ENCODE results near the gene FOXP1.

The FOXP1 gene

DNA sequence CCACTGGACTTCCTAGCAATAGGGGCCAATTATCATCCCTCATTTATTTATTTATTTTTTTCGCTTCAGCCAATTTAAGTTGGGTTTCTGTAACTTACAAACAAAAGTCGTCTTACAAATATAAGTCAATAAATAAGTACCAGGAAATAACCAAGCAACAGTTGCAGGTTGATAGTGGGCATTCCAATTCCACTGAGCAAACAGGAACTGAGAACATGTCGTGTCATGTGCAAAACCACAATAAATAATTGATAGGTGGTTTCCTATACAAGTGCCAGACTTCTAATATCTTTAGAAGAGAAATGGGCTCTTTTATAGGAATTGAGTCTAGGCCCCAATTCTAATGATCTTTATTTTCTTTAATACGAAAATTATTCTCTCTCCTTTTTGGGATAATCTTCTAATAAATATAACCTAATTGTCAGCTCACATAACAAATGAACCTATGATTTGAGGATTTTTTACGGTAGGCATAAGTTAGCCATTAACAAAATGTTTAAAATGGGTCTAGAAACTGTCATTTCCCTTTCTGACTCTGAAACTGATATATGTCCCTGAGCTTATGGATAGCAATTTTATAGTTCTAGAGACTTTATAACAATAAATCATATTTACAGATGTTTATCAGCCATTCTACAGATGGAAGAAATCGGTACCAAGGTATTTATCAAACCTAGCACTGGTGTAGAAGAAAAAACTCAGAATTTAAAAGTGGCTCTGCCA lies 571.8 kb downstream of the FOXP1 start:
- DNase-seq: no peak

DNA sequence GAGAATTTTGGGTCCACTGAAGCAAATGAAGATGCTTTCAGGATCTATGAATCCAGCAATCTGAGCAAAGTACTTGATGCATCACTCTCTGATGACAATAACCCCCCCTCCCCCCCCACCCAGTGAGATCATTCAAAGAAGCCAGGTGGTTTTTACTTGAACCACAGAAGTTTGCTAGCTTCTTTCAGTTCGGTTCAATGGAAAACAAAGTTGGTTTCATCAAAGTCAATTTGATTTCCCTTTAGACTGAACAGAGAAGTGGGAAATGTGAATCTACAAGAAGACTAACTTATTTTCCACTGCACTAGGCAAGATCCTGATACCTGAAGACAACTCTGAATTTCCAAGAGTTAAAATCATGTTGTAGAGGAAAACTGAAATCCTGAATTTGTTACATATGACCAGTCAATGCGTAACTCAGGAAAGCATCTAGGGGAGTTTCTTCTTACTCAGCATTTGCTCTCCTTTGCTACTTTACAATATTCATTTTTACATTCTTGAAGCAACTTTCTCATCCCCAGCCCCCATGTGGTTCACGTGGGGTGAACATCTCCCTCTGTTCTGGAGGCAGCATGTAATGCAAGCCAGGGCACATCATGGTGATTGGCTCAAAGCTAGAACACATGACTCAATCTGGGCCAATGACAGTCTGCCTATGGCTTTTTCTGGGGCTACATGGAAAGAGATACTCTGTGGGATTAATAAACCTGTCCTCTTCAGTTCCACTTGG lies 572.6 kb downstream of the FOXP1 start:
- DNase-seq: no peak

DNA sequence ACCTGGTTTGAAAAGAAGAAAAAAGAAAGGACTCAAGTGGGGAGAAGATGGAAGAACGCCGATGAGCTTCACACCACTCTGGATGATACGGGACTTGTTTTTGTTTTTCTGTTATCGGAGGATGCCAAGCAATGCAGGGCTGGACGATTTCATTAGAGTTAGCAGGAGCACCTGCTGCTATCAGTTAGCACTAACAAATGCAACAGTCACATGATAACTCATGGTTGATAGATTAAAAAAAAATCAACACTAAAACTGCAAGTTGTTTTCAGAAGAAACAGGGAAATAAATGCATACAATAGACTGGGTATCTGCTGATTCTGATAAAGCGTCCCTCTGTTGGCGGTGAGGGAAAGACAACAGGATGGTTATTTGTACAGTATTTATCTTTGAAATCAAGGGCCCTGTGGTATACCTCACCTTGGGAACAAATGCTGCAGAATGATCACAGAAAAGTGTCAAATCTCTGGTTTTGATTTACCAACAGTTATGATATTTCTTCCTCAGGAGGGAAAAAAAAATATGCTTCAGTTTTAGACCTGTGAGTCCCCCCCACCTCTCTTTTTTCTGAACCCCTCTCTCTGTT lies 575.1 kb downstream of the FOXP1 start:
- no peak for DNase-seq

DNA sequence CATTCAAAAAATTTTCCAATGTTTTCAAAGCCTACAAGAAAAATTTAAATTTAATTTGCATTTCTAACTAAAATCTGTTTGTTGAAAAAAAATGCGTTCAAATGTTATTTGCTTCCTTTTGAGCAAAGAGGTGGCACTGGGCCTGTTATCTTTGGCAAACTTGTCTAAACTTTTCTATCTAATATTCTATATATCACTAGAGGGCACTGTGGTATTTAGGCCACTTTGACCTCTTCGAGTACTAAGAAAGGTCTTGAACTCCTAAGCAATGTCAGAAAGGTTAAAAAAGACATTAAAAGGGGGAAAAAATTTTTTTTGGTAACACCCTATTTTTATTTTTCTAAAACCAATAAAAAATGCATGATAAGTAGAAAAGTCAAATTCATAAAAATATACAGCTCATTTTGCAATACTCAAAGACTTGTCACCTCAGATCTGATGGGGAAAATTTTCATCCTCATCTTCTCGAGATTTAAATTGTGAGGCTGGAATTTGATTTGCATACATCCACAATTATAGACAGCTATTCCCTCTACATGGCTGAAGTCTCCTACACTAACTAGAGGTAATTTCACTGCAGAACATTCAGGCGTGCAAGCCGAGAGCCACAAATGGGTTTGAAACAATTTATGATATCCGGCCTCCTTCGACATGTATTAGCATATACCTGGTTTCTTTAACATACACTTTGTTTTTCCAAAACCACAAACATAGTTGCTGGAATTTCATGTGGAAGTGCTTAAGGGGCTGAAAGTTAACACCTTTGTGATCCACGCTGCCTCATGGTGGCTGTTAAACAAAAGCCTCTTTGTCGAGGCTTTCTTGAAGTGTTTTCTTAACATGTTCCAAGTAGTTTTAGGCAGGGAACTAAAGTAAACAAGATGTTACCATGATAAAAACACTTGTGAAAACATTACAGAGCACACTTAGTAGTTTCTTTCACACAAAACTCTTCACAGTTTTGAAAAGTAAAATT lies 576.4 kb downstream of the FOXP1 start:
- DNase-seq: peak; percentile 90

DNA sequence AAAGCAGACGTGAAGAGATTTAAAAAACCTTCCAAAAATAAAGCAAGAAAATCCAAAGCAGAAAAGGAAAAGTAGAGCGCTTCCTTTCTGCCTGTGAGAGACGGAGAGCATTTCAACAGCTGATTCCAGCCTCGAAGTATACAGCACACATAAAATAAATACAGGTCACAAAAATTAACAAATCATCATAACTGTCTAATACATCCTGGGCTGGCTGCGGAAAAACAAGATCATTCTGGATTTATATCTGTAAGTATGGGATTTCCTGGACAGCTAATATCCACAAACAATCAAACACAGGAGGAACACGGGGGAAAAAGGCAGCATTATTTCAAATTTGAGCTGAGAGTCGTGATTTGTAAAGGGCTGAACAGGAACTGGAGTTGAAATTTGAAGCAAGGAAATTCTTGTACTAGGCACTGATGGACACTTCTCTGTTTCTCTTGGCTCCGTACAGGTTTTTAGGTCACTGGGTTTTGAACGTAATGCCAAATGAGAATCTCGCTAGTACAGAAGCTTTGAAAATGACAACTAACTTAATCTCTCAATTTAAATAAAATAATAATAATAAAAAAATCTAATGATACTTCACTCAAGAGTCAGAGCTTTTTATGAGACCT lies 577.7 kb downstream of the FOXP1 start:
- no peak for DNase-seq

DNA sequence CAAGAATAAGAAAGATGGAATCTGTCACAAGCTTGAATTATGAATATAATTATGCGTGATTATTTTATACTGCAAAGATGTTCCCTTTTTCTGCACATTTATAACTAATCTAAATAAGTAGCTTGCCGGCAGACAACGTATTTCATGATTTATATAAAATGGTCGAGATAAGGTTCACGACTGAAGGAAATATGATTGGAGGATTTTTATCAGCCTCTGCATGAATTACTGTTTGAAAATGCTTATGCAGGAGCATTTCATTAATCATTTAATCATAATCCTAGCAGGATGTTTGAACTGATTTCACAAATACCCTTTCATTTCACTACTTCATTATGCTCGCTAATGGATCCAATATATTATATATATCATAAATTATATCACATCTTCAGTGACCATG lies 580.0 kb downstream of the FOXP1 start:
- no peak for DNase-seq

DNA sequence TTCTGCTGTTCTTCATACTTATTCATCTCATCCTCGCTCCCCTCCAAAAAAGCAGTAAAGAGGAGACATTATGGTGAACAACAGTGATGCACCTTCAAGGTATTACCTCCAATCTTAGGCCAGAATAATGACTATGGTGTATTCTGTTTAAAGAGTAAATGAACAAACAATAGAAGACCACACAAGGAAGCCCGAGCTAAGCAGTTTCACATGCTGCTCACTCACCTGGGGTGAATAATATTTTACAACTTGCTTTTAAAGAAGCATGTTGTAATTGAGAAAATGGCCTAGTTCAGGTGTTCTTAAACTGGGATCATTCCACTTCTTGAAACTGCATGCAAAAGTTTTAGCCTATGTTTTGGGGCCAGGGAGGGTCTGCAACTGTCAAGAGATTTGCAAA lies 581.2 kb downstream of the FOXP1 start:
- no peak for DNase-seq

DNA sequence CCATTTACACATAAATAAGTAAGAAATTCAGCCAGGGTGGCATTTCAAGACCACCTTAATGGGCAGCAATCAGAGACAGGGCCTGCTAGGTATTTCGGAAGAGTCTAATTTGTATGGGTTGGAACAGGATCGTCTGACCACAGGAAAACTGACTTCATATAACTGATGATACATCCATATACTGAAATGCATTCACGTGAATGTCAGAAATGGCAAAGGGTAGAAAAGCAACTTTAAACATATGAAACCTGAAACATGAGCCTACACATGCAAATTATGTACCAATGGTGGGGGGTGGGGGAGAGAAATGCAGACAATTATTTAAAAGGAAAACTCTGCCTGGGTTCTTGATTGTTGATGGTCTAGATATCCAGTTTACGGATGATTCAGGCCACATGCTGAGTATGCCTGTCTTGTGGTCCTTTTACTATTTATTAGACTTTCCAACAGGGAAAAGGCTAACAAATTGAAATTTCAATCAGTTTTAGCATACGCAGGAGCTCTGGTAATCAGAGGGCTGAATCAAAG lies 582.2 kb downstream of the FOXP1 start:
- peak; percentile 8 for DNase-seq

DNA sequence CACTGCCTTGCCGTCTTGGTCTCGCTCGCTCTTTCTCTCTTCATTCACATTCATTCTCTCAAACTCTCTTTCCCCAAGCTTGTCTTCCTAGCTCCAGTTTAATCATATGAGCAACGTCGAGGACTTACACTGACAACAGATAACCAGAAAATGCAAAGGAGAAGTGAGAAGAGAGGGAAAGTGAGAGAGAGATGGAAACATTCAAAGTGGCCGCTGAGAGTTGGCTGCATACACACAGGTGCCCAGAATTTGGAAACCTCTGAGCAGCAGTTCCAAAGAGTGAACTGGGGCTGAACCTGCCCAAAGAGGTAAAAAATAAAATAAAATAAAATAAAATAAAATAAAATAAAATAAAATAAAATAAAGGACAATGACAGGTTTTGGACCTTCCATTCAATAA lies 583.0 kb downstream of the FOXP1 start:
- no peak for DNase-seq

DNA sequence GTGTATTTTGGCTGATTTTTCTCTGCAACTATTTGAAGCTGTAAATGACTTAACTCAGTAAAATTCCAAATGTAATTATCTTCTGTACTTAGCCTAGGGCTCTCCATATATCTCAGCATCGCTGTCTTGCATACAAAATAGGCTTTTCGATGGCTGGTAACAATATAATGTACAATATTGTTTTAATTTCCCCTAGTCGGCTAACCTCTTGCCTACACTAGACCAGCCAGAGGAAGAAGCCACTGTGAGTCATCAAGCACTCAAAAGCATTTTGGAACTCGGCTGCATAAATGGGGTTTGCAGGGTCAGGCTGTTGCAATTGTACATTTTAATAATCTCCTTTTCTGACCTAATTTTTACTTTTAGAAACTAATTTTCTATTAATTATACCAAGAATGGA lies 583.8 kb downstream of the FOXP1 start:
- DNase-seq: no peak

DNA sequence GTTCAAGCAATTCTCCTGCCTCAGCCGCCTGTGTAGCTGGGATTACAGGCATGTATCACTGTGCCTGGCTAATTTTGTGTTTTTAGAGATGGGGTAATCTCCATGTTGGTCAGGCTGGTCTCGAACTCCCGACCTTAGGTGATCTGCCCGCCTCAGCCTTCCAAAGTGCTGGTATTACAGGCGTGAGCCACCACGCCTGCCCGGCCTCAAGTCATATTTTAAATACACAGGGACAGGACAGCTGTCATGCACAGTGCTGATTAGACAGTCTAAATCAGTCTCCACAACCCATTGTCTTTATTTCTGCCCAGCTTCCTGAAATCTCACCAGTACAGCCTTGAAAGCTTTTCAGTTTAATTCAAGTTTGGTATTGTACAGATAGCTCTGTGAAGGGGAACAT lies 587.4 kb downstream of the FOXP1 start:
- no peak for DNase-seq

DNA sequence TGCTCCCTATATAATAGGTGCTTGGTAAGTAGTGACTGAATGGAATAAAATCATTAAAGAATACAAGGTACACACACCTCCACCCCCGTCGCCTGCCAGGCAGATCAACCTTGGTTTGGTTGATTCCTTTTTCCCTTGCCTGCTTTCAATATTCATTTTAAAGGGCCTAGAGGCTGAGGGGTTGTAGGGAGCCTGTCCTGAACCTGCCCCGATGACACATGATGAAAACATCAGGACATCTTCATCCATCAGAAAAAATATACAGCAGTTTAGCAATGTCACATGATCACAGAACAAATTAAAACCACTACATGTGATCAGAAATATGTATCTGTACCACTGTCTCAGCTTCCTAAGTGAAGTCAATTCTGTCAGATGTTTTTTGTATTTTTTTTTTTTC lies 588.9 kb downstream of the FOXP1 start:
- no peak for DNase-seq

DNA sequence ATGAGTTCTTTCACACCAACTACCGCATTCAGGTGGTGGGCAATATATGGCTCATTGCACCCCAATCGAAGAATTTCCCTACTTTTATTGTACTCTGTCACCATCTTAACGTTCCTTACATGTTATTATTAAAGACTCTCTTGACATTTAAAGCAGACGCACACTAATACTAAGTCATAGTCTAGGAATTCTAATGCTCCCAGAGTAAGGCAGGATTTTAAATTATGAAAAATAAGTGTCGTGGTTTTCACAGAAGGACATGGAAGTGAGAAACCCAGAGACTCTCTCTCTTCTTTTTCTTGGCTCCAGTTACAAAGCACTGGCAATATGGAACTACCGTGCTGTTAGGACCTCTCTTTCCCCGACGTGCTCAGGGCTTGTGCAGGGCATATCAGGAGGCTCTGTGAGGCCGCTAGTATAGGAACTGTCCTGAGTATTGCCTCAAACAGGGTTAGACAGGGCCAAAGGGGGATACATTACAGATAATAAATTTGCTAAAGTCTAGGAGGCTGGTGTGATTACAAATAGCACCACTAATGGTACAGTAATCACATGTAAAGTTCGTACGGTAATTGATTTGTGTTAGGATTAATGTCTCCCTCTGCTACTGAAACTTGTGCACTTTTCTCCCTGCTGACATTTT lies 590.8 kb downstream of the FOXP1 start:
- no peak for DNase-seq

DNA sequence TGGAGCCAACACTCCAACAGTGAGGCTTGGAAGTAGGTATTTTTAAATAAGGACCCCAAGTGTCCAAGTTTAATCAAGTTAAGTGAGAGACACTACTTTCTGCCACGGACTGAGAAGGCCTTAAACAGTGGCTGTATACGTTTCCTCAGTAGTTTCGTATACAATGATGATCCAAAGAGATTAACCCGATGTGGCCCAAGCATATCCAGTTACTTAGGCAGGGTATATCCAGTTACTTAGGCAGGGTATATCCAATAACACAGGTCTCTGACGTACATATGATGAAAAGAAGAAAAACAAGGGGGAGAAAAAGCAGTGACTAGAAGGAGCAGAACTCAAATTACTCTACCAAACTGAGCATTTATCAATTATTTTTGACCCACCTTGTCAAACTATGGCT lies 591.4 kb downstream of the FOXP1 start:
- no peak for DNase-seq

DNA sequence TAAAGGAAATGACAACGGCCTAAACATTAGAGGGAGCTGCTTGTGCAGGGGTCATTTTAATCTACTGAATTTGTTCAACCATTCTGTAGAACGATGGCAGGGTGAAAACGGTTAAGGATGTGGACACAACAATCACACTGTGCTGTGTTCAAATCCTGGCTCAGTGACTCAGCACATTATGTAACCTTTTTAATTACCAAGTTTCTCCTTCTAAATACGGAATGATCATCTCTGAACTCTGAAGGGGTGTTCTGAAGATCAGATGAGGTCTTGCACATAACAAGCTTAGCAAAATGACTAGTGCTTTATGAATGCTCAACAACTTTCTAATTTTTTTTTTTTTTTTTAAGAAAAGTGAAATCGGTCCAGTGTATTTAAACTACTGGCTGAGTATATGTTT lies 592.8 kb downstream of the FOXP1 start:
- DNase-seq: no peak

DNA sequence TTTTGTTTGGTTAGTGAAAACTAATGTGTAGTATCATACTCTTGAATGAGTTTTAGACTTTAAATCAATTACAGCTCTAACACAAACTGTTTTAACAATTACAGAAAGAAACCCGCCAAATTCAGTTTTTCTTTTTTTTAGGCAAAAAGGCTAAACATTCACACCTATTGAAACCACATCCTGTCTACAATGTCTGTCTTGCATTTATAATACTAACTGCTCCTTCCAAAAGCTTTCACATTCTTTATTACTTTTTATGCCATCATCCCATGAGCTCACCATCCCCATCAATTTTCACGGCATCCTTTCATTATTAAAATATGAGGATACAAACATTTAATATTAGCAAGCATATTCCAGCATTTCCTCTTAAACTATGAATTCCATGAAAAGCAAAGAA lies 593.3 kb downstream of the FOXP1 start:
- DNase-seq: no peak

DNA sequence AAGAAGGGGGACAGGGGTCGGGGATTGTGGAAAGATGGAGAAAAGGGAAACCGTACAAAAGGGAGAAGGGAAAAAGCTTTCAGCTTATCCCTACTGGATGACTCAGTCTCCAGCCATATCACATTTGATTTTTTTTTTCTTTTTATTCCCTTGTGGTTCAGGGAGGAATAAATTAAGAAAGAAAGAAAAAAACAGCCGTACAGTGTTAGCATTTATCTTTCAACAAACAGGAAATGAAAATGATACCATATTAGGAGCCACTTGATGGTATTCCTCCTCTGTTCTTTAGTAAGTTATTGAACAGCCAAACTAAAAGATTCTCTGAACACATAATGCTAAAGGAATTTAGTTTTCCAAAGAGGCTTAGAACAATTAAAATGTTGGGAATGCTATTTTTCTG lies 594.4 kb downstream of the FOXP1 start:
- no peak for DNase-seq

DNA sequence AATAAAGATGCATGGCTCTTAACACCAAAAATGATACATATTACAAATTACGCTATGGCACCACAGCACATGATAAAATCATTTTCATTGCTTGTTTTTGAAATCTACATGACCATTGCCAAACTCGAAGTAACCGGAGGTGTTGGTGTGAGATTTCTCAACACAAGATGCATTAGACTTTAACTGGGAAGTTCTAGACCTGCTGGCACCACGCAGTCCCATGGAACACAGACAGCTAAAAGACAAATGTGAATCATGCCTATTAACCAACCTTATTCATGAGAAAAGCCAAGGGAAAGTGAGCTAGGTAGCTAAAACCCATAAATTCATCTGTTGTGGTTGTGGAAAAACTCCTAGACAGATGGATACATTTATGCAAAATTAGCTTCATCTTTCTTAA lies 595.4 kb downstream of the FOXP1 start:
- no peak for DNase-seq

DNA sequence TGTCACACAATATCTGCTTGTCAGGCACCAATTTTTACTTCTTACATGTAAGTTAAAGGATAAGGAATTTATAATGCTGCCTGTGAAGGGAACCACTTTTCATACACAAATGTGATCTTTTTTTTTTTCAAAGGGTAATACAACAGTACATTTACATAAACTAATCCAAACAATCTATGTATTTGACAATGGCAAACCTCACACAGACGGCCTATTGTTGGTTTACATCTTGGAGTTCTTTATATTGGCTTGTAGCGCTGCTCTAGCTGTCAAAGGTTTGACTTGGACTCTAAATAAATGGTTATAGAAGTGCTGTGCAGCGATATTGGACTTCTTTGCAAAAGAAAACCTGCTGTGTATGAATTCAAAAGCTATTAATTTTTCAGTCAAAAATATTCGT lies 598.0 kb downstream of the FOXP1 start:
- DNase-seq: peak; percentile 86

DNA sequence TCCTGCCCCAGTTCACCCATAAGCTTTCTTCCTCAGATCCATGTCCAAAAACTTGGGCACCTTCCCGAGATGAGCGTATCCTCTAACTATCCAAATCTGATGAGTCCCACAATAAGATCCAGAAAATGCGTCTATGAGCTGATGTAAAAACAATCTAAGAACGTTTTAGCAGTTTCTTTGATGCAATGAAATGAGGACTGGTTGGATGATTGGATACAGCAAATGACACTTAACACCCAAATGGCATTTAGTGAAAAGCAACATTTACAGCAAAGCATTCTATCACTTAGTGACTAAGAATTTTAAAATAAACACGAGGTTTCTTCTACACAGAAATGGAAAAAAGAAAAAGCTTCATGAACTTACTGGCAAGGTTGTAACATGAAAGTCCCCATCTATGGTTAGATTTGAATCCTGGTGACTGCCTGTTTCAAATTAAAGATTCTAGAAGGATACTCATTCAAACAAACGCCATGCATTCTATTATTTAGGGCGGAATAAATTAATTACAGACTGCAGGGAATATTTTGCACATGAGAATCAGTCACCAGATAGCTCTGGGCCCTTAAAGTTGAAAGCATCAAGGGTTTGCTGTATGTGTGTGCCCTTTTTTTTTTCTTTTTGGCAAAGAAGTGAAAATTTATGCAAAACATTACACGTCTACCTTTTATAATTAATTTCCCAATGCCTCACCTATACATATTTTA lies 598.6 kb downstream of the FOXP1 start:
- DNase-seq: peak; percentile 38

DNA sequence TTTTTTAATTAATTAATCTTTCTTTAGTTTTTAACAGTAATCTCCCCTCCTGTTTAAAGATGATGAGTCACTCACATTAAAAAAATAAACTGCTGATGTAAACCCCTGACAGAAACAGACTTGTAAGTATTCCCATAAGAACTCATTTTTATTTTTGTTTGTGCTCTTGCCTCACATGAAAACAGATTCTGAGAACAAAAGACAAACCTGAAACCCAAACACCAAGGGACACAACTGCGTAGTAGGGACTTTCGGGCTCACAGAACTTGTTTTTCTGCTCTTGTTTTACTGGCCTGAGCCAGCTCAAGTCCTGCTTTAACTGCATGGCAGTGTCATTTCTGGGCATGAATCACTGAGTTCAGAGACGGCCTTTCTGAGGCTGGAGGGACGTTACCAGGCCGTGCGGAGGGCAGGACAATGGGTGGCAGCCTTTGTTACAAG lies 600.8 kb downstream of the FOXP1 start:
- DNase-seq: no peak

All from NCI-H526 treated with DMSO at 0.1 percent for 48 hours (cell line).